HG02763 (cell line): ENCODE measurements around the gene DLK1.

Experiments used
- ATAC-seq: cut with Tn5 transposase; IDR thresholded peaks from one replicate; pipeline ENCODE4 v1.9.1; 2021; ENCODE audit warnings: mild to moderate bottlenecking, moderate library complexity; ENCODE audit not compliant: unreplicated experiment

DLK1 gene

GRCh38 chr14:100693877-100694578 lies 32.7 kb upstream of the DLK1 start:
- no peak for ATAC-seq

- ATAC-seq, result no peak
Observed at GRCh38 chr14:100694579-100695422, 31.9 kb upstream of the DLK1 start.

- ATAC-seq, result no peak
Observed at GRCh38 chr14:100695423-100695738, 31.3 kb upstream of the DLK1 start.

- ATAC-seq, result no peak
Observed at GRCh38 chr14:100696008-100696407, 30.7 kb upstream of the DLK1 start.

- ATAC-seq, result no peak
Observed at GRCh38 chr14:100696590-100696989, 30.1 kb upstream of the DLK1 start.

DNA sequence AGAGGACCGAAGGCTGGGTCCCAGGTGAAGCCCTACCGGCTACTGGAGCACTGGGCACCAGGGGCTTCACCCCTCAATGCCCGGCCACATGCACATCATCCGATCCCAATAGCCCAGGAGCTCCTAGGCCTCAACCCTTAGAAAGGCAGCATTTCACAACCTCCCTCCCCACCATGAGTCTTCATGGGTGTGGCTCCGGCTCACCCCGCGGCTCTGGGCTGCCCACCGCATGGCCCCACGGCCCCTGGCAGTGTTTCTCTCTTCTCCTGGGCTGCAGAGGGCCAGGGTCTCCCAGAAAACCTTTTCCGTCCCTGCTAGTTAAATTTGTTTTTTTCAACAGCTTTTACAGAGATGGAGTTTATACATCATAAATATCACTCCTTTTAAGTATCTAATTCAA lies 28.6 kb upstream of the DLK1 start:
- ATAC-seq, result no peak

DNA sequence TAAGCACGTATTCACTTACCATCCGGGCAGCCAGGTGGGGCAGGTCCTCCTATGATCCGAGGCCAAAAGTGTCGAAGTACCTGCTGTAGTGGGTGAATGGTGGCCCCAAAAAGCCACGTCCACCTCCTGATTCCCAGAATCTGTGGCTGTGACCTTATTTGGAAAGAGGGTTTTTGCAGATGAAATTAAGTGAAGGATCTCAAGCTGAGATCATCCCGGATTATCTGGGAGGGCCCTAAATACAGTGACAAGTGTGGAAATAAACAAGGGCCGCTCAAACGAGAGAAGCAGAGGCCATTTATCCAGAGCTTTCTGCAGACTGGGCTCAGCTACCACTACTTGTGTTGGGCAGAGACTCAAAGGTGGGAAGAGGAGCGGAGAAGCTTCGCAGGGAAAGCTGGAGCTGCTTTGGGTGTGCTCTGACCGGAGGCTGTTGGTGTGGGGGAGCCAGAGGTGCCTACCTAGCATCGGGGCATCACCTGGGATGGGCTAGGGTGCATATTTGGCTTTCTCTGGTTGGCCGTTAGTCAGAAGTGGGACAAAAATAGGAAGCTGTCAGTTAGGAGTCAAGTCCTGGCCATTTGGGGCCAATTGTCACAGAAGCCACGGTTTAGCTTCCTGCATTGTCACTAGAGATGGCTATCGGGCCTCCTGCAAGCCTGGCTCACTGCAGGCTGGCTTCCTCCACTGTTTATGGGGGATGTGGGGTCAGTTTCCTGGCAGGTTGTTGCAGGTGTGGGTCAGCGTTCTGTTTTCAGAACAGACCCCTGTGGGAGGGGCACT lies 27.8 kb upstream of the DLK1 start:
- ATAC-seq, result no peak

DNA sequence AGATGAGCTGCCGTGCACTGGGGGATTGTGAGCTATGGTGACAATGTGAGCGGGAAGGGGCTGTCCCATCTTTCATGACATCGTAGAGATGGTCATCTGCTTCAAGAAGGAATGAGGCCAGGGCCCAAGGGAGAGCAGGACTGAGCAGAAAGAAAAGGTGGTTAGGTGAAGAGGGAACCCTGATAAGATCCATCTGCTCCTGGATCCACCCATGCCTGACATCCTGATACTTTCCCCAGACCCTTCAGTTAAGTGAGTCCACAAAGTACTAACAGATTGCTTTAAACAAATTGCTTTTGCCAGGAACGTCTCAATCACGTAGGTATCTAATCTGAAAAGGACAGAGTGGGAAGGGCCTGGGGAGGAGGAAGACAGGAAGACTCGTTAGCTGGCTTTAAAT lies 25.4 kb upstream of the DLK1 start:
- ATAC-seq, result no peak

- no peak for ATAC-seq
Observed at GRCh38 chr14:100702590-100702989, 24.1 kb upstream of the DLK1 start.

DNA sequence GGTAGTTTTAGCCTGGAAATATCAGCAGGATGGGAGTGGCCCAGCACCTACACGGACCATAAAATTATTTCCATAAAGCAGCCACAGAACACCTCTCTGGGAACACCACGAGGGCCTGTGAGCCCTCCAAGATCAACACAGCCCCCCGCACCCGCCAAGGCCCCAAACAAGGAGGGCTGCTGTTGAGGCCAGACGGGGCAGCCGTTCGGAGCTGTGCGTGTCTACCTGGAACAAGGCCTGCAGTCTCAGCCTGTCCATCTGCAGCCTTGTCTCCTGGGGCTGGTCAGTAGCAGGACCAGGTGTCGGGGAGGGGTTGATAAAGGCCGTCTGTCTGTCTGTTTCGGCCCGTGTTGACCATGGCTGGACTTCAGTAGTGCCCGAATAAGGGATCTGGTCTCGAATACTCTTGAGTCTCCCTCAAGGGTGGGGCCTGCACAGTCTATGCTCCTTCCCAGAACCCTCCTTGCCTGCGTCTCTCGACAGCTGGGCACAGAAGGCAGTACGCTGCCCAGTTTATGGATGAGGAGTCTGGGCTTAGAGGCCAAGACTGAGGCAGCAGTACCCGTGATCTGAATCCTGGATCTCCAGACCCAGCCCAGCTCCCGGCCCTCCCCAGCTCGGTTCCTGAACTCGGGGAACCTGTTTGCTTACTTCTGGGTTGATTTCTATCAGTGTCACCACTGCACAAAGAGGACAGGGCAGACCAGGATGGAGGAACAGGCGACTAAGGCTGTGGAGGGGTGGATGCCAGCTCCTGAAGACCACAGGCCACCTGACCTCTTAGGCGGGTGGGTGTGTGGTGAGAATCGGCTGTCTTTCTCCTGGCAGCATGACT lies 23.1 kb upstream of the DLK1 start:
- no peak for ATAC-seq

- no peak for ATAC-seq
Observed at GRCh38 chr14:100706200-100706599, 20.5 kb upstream of the DLK1 start.

- ATAC-seq, result no peak
Observed at GRCh38 chr14:100706860-100707259, 19.8 kb upstream of the DLK1 start.

DNA sequence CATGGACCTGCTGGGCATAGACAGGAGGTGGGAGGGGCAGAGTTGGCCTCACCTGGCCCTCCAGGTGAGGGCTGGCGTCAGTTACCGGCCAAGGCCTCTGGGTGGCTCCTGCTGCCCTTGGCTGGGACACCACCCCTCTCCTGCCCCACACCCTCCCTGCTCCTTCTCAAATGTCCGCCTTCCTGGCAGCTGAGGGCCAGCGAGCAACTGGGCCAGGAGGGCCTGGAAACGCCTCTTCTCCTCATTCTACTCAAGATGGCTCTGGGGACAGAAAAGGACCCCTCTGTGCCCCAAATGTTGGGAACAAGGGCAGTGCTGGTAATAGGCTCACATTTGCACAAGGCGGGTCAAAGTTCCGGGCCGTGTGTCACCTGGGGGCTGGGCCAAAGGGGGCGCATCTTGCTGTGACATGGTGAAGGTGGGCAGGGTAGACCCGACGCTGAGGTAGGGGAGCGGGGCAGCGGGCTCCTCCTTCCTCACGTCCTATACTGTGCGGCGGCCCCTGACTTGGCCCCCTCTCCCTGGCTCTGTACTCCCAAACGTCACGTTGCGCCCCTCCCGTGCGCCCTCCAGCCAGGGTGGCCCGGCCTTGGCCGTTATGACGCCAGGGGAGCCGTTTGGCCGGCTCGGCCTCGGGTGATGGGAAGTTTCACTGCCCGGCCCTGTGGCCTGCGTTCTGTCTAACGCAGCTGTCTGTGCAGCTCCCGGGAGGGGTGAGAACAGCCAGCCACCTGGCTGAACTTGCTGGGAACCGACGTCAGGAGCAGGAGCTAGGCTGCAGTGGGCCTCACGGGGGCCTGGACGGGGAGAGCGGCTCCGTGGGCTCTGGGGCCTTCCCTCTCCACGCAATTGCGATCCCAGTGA lies 18.0 kb upstream of the DLK1 start:
- ATAC-seq, result no peak

GRCh38 chr14:100709289-100710284 lies 17.1 kb upstream of the DLK1 start:
- ATAC-seq, result no peak

GRCh38 chr14:100710391-100710790 lies 16.3 kb upstream of the DLK1 start:
- ATAC-seq, result no peak

GRCh38 chr14:100710826-100711462 lies 15.7 kb upstream of the DLK1 start:
- no peak for ATAC-seq

- ATAC-seq, result no peak
Observed at GRCh38 chr14:100711493-100711892, 15.2 kb upstream of the DLK1 start.

GRCh38 chr14:100712490-100712889 lies 14.2 kb upstream of the DLK1 start:
- ATAC-seq, result no peak
